NCI-H2196 (cell line): Measurements from ENCODE around the gene CRCP.
"Not testable (repeated sequence)": the region's sequence is repeated elsewhere in the genome, so short reads cannot be mapped to it uniquely, and the experiment has no call there.

Source experiments
- DNase-seq: peaks from one replicate; lab custom pipeline; 2025; ENCODE audit not compliant: unreplicated experiment; lab: John Stamatoyannopoulos, UW

Gene CRCP

GRCh38 chr7:66152371-66153191, 37.9 kb downstream of the CRCP start:
- DNase-seq: no peak

GRCh38 chr7:66153691-66154090, 39.0 kb downstream of the CRCP start:
- no peak for DNase-seq

GRCh38 chr7:66156035-66156434, 41.4 kb downstream of the CRCP start:
- not testable (repeated sequence) for DNase-seq

GRCh38 chr7:66157060-66157459, 42.4 kb downstream of the CRCP start:
- DNase-seq: no peak

- no peak for DNase-seq
Observed at GRCh38 chr7:66162622-66163021, 48.0 kb downstream of the CRCP start.

GRCh38 chr7:66163186-66163610, 48.6 kb downstream of the CRCP start:
- no peak for DNase-seq

GRCh38 chr7:66164356-66164755, 49.7 kb downstream of the CRCP start:
- no peak for DNase-seq

- DNase-seq: peak; percentile 63
Observed at GRCh38 chr7:66167773-66168387, 53.2 kb downstream of the CRCP start.

- DNase-seq: no peak
Observed at GRCh38 chr7:66169616-66170015, 55.0 kb downstream of the CRCP start.

GRCh38 chr7:66170309-66171231, 55.9 kb downstream of the CRCP start:
- no peak for DNase-seq

- DNase-seq: not testable (repeated sequence)
Observed at GRCh38 chr7:66172536-66173401, 58.1 kb downstream of the CRCP start.

- DNase-seq: no peak
Observed at GRCh38 chr7:66173856-66174255, 59.2 kb downstream of the CRCP start.

GRCh38 chr7:66175006-66175405, 60.4 kb downstream of the CRCP start:
- not testable (repeated sequence) for DNase-seq

- DNase-seq: no peak
Observed at GRCh38 chr7:66176914-66177313, 62.3 kb downstream of the CRCP start.

GRCh38 chr7:66178258-66178657, 63.6 kb downstream of the CRCP start:
- no peak for DNase-seq

GRCh38 chr7:66181329-66181728, 66.7 kb downstream of the CRCP start:
- no peak for DNase-seq

- no peak for DNase-seq
Observed at GRCh38 chr7:66181845-66182244, 67.2 kb downstream of the CRCP start.

- DNase-seq: no peak
Observed at GRCh38 chr7:66182920-66183319, 68.3 kb downstream of the CRCP start.

GRCh38 chr7:66183700-66184099, 69.1 kb downstream of the CRCP start:
- DNase-seq: no peak

GRCh38 chr7:66185680-66186187, 71.1 kb downstream of the CRCP start:
- DNase-seq: no peak
